Glutamatergic neuron (in vitro differentiated cells): ENCODE data around the gene CFAP299. TPM values are rescaled to one million over a fixed set of nuclear protein-coding genes. Genes with fewer than 3 reads are reported as not detected.

Source experiments
- DNase-seq: peaks from one replicate; pipeline ENCODE4 v3.0.0; 2022
- H3K27ac Mint-ChIP-seq: one replicate; pipeline ENCODE4 v1.8.0; 2020; ENCODE audit warnings: mild to moderate bottlenecking, mixed read lengths, inconsistent platforms; ENCODE audit not compliant: unreplicated experiment
- H3K27me3 Mint-ChIP-seq: one replicate; pipeline ENCODE4 v1.8.0; 2020; ENCODE audit warnings: mild to moderate bottlenecking, moderate library complexity, mixed read lengths, inconsistent platforms; ENCODE audit not compliant: unreplicated experiment
- H3K36me3 Mint-ChIP-seq: one replicate; pipeline ENCODE4 v1.8.0; 2020; ENCODE audit warnings: mild to moderate bottlenecking, mixed read lengths, inconsistent platforms; ENCODE audit not compliant: unreplicated experiment
- H3K4me1 Mint-ChIP-seq: one replicate; pipeline ENCODE4 v1.8.0; 2020; ENCODE audit warnings: mild to moderate bottlenecking, low read depth, mixed read lengths, inconsistent platforms; ENCODE audit not compliant: unreplicated experiment
- H3K4me3 Mint-ChIP-seq: one replicate; pipeline ENCODE4 v1.8.0; 2020; ENCODE audit warnings: mild to moderate bottlenecking, mixed read lengths, inconsistent platforms; ENCODE audit not compliant: unreplicated experiment
- H3K9me3 Mint-ChIP-seq: one replicate; pipeline ENCODE4 v1.8.0; 2020; ENCODE audit warnings: mild to moderate bottlenecking, moderate library complexity, mixed read lengths, inconsistent platforms; ENCODE audit not compliant: unreplicated experiment
- CTCF ChIP-seq: fragments of 200-600 bp; sonication (generic); IDR thresholded peaks from one replicate; pipeline ENCODE4 v1.5.0; 2021; ENCODE audit not compliant: partially characterized antibody, unreplicated experiment
- total RNA-seq: library from RNA; stranded (reverse); fragmentation: NEBNext Ultra II Directional; extraction: Animal tissue kit (Norgen Biotek cat#: 25700); gene quantifications from one replicate; pipeline ENCODE4 v1.2.1, GENCODE V29; 2021; ENCODE audit not compliant: unreplicated experiment

The CFAP299 gene
- total RNA-seq, 1 donor from 2014 or later, result not detected

GRCh38 chr4:80841587-80842281 is 506.2 kb downstream of the CFAP299 start:
- Mint-ChIP-seq H3K9me3 (peaks cover 2% of the 10 kb centered on the region), H3K36me3 (peaks cover 6% of the 10 kb centered on the region), H3K4me1 (no peaks in the 10 kb centered on the region), H3K4me3 (no peak overlapping the region), H3K27ac (no peak overlapping the region), H3K27me3 (peaks cover 2% of the 10 kb centered on the region)
- TF ChIP-seq CTCF, result no peak
- DNase-seq, result no peak

- DNase-seq, result no peak
- Mint-ChIP-seq H3K36me3 (peaks cover 6% of the 10 kb centered on the region), H3K27me3 (no peaks in the 10 kb centered on the region), H3K9me3 (peaks cover 2% of the 10 kb centered on the region), H3K4me3 (no peak overlapping the region), H3K27ac (no peak overlapping the region), H3K4me1 (no peaks in the 10 kb centered on the region)
- TF ChIP-seq CTCF, result no peak
These were observed 510.7 kb downstream of the CFAP299 start for GRCh38 chr4:80846210-80846609.

- Mint-ChIP-seq H3K36me3 (no peaks in the 10 kb centered on the region), H3K27me3 (no peaks in the 10 kb centered on the region), H3K4me1 (no peaks in the 10 kb centered on the region), H3K9me3 (no peaks in the 10 kb centered on the region), H3K4me3 (no peak overlapping the region), H3K27ac (no peak overlapping the region)
- no peak for DNase-seq
- TF ChIP-seq CTCF, result no peak
These were observed 516.5 kb downstream of the CFAP299 start for GRCh38 chr4:80852061-80852460.

- H3K4me1 Mint-ChIP-seq, result no peaks in the 10 kb centered on the region
- H3K36me3 Mint-ChIP-seq, result no peaks in the 10 kb centered on the region
- H3K9me3 Mint-ChIP-seq, result no peaks in the 10 kb centered on the region
- no peak for DNase-seq
- H3K27ac Mint-ChIP-seq, result no peak overlapping the region
- H3K27me3 Mint-ChIP-seq, result no peaks in the 10 kb centered on the region
- no peak for TF ChIP-seq CTCF
- no peak overlapping the region for H3K4me3 Mint-ChIP-seq
These were observed 538.0 kb downstream of the CFAP299 start for GRCh38 chr4:80873571-80873970.

GRCh38 chr4:80874979-80875378 is 539.4 kb downstream of the CFAP299 start:
- no peak for TF ChIP-seq CTCF
- no peak for DNase-seq
- Mint-ChIP-seq H3K9me3 (no peaks in the 10 kb centered on the region), H3K36me3 (no peaks in the 10 kb centered on the region), H3K4me3 (no peak overlapping the region), H3K27ac (no peak overlapping the region), H3K4me1 (no peaks in the 10 kb centered on the region), H3K27me3 (no peaks in the 10 kb centered on the region)
